ENCODE measurements around the gene UNC13B.

DNA sequence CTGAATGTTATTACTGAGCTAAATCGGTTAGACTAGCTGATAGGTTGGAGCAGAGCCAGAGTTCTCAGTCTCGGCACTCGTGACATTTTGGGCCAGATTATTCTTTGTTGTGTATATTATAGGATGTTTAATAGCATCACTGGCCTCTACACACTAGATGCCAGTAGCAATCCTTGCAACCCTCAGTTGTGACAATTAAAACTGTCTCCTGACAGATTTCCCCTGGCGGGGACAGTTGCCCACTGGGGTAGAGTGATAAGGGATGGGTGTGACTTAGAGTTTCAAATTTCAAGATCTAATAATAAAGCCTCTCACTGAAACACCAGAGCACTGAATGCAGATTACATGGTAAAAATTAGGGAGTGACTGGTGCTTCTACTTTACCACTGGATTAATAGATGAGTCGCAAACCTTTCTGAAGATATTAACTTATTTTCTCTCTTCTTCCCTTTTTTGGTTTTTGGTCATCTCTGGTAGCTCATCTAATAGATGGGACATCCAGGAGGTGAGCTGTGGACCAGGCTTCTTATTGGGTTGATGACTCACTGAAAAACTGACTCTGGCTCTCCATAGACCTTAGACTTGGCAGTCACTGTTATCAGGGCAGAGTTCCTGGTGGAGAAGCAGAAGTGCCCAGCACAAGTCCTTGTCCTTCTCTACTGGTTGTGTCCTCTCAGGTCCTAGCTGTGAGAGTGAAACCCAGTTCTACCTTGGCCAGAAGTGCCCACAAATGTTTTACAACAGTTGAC is 150.3 kb downstream of the UNC13B start:
- no peak for TF ChIP-seq POLR2A (IDR thresholded peaks at IDR 0.05)
- TF ChIP-seq, protein P1, sequence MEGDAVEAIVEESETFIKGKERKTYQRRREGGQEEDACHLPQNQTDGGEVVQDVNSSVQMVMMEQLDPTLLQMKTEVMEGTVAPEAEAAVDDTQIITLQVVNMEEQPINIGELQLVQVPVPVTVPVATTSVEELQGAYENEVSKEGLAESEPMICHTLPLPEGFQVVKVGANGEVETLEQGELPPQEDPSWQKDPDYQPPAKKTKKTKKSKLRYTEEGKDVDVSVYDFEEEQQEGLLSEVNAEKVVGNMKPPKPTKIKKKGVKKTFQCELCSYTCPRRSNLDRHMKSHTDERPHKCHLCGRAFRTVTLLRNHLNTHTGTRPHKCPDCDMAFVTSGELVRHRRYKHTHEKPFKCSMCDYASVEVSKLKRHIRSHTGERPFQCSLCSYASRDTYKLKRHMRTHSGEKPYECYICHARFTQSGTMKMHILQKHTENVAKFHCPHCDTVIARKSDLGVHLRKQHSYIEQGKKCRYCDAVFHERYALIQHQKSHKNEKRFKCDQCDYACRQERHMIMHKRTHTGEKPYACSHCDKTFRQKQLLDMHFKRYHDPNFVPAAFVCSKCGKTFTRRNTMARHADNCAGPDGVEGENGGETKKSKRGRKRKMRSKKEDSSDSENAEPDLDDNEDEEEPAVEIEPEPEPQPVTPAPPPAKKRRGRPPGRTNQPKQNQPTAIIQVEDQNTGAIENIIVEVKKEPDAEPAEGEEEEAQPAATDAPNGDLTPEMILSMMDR (IDR thresholded peaks at IDR 0.05): no peak
